ENCODE data around the gene UBE2Z. TPM values are rescaled to one million over a fixed set of nuclear protein-coding genes. Genes with fewer than 3 reads are reported as not detected.
A peak's percentile ranks its signal among the peaks of the same experiment; 100 is the strongest.

Gene UBE2Z
- total and polyA plus RNA-seq, 2 of the 13 experiments (the other 11 are each of a cell fraction or from before 2014, with no cell fraction given) = 63.2 to 122 TPM

GRCh38 chr17:48960834-48961515 lies 52.8 kb downstream of the UBE2Z start (continued):
- TF ChIP-seq PRDM15 (CRISPR knock-in tag; IDR thresholded peaks at IDR 0.05) (0 out of 2 replicates have a peak, but pooled peaks have one; percentile 16), ZNF292 (CRISPR knock-in tag; IDR thresholded peaks at IDR 0.05; ENCODE audit: borderline replicate concordance, low read depth) (no peak; the same call in 1 of the 2 replicates), RARA (CRISPR knock-in tag; IDR thresholded peaks at IDR 0.05) (peak; percentile 33; the same call in 1 of the 2 replicates), PAF1 (CRISPR knock-in tag; IDR thresholded peaks at IDR 0.05) (no peak), ZNF629 (CRISPR knock-in tag; conservative IDR thresholded peaks at IDR 0.05) (0 out of 2 replicates have a peak, but pooled peaks have one; percentile 8), SMARCE1 (IDR thresholded peaks at IDR 0.05; ENCODE audit: borderline replicate concordance) (no peak), NR3C1 (CRISPR knock-in tag; IDR thresholded peaks at IDR 0.05) (no peak), ZNF441 (CRISPR knock-in tag; IDR thresholded peaks at IDR 0.05; ENCODE audit: borderline replicate concordance) (0 out of 2 replicates have a peak, but pooled peaks have one; percentile 8), TBP (CRISPR knock-in tag; IDR thresholded peaks at IDR 0.05) (no peak), ZNF333 (CRISPR knock-in tag; IDR thresholded peaks at IDR 0.05; ENCODE audit: borderline replicate concordance) (peak; percentile 52; the same call in 1 of the 2 replicates), ATM (IDR thresholded peaks at IDR 0.05; ENCODE audit: borderline replicate concordance) (no peak), BATF2 (CRISPR knock-in tag; IDR thresholded peaks at IDR 0.05) (no peak), PAX8 (CRISPR knock-in tag; IDR thresholded peaks at IDR 0.05; ENCODE audit: borderline replicate concordance) (no peak), RERE (CRISPR knock-in tag; IDR thresholded peaks at IDR 0.05; ENCODE audit: low read depth) (no peak)
- TF ChIP-seq, protein P1, sequence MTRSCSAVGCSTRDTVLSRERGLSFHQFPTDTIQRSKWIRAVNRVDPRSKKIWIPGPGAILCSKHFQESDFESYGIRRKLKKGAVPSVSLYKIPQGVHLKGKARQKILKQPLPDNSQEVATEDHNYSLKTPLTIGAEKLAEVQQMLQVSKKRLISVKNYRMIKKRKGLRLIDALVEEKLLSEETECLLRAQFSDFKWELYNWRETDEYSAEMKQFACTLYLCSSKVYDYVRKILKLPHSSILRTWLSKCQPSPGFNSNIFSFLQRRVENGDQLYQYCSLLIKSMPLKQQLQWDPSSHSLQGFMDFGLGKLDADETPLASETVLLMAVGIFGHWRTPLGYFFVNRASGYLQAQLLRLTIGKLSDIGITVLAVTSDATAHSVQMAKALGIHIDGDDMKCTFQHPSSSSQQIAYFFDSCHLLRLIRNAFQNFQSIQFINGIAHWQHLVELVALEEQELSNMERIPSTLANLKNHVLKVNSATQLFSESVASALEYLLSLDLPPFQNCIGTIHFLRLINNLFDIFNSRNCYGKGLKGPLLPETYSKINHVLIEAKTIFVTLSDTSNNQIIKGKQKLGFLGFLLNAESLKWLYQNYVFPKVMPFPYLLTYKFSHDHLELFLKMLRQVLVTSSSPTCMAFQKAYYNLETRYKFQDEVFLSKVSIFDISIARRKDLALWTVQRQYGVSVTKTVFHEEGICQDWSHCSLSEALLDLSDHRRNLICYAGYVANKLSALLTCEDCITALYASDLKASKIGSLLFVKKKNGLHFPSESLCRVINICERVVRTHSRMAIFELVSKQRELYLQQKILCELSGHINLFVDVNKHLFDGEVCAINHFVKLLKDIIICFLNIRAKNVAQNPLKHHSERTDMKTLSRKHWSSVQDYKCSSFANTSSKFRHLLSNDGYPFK (CRISPR knock-in tag; IDR thresholded peaks at IDR 0.05; ENCODE audit: borderline replicate concordance) = peak; percentile 76
- TF ChIP-seq, protein P2, sequence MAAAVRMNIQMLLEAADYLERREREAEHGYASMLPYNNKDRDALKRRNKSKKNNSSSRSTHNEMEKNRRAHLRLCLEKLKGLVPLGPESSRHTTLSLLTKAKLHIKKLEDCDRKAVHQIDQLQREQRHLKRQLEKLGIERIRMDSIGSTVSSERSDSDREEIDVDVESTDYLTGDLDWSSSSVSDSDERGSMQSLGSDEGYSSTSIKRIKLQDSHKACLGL (CRISPR knock-in tag; IDR thresholded peaks at IDR 0.05) = no peak

All from HepG2 (cell line).